ENCODE data around the gene ID1. TPM values are rescaled to one million over a fixed set of nuclear protein-coding genes. Genes with fewer than 3 reads are reported as not detected.
A peak's percentile ranks its signal among the peaks of the same experiment; 100 is the strongest.
"Not testable (repeated sequence)": the region's sequence is repeated elsewhere in the genome, so short reads cannot be mapped to it uniquely, and the experiment has no call there.

ID1 gene
- polyA plus RNA-seq, 3 donors: 173 to 221 (median 197) TPM

DNA sequence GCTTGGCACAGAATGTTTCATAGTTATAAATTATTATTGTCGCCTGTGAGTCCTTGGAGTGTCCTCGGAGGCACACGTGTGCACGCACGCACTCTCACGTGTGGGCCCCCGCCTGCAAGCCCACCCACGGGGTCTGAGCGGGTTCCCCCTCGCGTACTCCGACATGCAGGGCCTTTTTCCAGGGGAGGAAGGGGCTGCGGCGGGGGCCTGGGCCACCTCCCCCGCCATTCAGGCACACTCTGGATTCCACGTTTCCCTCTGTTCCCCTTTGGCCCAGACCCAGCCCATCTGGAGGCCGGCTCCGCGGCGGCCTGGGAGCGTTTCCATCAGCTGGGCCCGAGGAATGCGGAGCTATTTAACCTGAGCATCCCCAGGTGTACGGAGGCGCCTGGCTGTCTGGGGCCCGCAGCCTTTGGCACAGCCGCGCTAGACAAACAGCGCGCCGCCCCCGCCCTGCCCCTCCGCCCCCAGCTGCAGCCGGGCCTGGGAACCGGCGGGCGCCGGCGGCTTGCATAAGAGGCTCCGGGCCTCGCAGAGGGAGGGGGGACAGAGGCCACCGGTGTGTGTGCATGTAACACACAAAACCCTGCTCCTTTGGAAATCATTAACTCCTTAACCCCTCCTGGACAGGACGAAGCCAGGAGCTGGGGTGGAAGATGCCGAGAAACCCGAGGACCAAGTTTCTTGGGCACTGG, 3.3 kb downstream of the ID1 start:
- DNase-seq (ENCODE audit: extremely low read depth in 1 of 11, low read depth in 9 of 11, low spot score in 4 of 11): peak in 9 of 11 donors; percentile 81 to 92 (median 86)

DNA sequence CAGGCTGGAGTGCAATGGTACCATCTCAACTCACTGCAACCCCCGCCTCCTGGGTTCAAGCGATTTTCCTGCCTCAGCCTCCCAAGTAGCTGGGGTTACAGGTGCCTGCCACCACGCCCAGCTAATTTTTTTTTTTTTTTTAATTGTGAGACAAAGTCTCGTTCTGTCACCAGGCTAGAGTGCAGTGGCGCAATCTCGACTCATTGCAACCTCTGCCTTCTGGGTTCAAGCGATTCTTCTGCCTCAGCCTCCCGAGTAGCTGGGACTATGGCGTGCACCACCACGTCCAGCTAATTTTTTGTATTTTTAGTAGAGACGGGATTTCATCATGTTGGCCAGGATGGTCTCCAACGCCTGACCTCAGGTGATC, 7.2 kb downstream of the ID1 start:
- not testable (repeated sequence) for DNase-seq (ENCODE audit: extremely low read depth in 1 of 11, low read depth in 9 of 11, low spot score in 4 of 11)

DNA sequence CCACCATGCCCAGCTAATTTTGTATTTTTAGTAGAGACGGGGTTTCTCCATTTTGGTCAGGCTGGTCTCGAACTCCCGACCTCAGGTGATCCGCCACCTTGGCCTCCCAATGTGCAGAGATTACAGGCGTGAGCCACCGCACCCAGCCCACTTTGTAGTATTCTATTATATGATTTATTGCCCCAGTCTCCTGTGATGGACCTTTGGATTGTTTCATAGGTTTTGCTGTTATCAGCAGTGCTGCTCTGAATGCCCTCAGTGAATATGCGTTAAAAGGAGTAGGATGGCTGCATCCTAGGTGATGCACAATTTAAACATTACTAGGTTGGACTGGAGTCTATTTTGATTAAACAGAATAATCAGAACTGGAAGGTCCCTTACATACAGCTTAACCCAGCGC, 10.3 kb downstream of the ID1 start:
- DNase-seq (ENCODE audit: extremely low read depth in 1 of 11, low read depth in 9 of 11, low spot score in 4 of 11): no peak

GRCh38 chr20:31617432-31618104, 12.5 kb downstream of the ID1 start:
- no peak for DNase-seq (ENCODE audit: extremely low read depth in 1 of 11, low read depth in 9 of 11, low spot score in 4 of 11)

DNA sequence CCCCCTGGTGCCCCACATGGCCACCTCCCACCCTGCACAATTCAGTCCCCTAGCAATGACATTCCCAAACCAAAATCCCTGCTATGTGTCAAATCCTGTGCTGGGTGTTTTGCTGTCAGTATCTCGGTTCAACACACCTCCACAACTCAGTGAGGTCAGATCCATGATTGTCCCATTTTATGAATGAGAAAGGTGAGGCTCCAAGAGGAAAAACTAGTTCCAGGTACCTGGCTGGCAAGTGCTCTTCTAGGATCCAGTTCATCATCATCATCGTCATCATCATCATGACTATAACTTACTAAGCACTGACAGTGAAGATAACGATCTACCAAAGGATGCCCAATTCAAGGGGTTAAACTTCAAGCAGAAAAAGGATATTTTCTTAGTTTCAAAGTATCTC, 15.2 kb downstream of the ID1 start:
- DNase-seq (ENCODE audit: extremely low read depth in 1 of 11, low read depth in 9 of 11, low spot score in 4 of 11): no peak

DNA sequence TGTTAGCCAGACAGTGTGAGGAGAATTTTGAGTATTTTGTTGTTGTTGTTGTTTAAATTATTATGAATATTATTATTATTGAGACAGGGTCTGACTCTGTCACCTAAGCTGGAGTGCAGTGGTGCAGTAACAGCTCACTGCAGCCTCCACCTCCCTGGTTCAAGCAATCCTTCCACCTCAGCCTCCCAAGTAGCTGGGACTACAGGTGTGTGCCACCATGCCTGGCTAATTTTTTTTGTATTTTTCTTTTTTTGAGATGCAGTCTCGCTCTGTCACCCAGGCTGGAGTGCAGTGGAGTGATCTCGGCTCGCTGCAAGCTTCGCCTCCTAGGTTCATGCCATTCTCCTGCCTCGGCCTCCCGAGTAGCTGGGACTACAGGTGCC, 18.0 kb downstream of the ID1 start:
- not testable (repeated sequence) for DNase-seq (ENCODE audit: extremely low read depth in 1 of 11, low read depth in 9 of 11, low spot score in 4 of 11)

GRCh38 chr20:31626534-31626933, 21.4 kb downstream of the ID1 start:
- not testable (repeated sequence) for DNase-seq (ENCODE audit: extremely low read depth in 1 of 11, low read depth in 9 of 11, low spot score in 4 of 11)

GRCh38 chr20:31628057-31628456, 23.0 kb downstream of the ID1 start:
- DNase-seq (ENCODE audit: extremely low read depth in 1 of 11, low read depth in 9 of 11, low spot score in 4 of 11): not testable (repeated sequence)

GRCh38 chr20:31630187-31630790, 25.2 kb downstream of the ID1 start:
- DNase-seq (ENCODE audit: extremely low read depth in 1 of 11, low read depth in 9 of 11, low spot score in 4 of 11): no peak

GRCh38 chr20:31632548-31633338, 27.7 kb downstream of the ID1 start:
- no peak for DNase-seq (ENCODE audit: extremely low read depth in 1 of 11, low read depth in 9 of 11, low spot score in 4 of 11)

DNA sequence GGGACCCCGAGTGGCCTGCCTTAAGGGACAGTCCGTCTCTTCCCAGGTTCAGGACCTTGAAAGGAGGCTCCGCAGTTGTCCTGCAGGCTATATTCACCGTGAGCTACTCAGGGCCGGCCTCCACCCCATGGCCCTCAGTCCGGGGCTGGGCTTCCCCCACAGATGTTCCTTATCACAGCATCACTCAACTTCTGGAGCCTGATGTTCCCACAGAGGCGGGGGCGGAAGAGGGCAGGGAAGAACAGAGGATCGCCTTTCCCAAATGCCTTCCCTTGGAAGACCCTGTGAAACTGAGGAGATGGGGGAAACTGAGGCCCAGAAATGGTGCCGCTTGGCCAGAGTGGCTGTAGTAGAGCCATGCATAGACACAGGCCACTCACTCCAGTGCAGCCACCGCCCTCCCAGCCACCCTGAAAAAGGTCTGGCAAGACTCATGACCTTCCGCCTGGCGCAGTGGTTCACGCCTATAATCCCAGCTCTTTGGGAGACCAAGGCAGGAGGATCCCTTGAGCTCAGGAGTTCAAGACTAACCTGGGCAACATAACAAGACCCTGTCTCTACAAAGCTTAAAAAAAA, 28.3 kb downstream of the ID1 start:
- DNase-seq (ENCODE audit: extremely low read depth in 1 of 11, low read depth in 9 of 11, low spot score in 4 of 11): peak in 3 of 11 donors; percentile 30 to 40 (median 31)

DNA sequence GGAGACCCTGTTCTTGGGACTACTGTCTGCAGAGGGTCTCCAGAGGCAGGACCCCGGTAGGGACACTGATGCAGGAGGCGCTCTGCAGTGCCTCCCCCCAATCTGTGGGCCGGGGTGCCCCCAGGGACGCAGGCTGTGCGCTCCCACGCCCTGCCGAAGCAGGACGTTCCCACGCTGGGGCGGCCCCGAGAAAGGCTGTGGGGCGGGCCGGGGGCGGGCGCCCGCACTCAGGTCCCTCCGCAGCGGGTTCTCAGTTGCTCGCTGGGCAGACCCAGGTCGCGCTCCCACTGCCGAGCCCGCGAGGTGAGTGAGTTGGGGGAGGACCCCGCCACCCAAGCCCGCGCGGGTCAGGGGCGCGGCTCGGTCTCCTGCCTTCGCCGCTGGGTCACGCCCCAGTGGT, 32.6 kb downstream of the ID1 start, which contains the start of gene COX4I2:
Gene COX4I2, plus strand, starts transcription at position 253 of the 400 bp plus-strand sequence. CDS start 1,106 bp downstream, outside the sequence.
- DNase-seq (ENCODE audit: extremely low read depth in 1 of 11, low read depth in 9 of 11, low spot score in 4 of 11): no peak

DNA sequence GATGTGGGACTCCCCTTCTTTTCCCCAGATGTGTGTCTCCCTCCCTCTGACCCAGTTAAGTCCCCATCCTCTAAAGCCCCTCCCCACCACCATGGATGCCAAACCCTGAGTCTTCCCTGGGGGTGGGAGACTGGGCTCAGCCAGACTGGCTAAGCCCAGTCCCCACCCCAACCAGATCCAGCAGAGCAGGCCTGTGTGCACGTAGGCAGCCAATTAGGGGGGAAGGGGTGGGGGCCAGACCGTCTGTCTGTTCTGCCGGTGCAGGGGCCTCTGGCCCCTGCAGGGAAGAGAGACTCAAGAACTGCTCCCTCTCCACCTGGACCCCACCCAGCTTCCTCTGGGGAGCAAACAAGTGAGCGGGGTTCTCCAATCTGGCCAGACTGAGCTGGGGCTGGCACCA, 33.2 kb downstream of the ID1 start:
- DNase-seq (ENCODE audit: extremely low read depth in 1 of 11, low read depth in 9 of 11, low spot score in 4 of 11): no peak

GRCh38 chr20:31638816-31639215, 33.7 kb downstream of the ID1 start:
- no peak for DNase-seq (ENCODE audit: extremely low read depth in 1 of 11, low read depth in 9 of 11, low spot score in 4 of 11)

DNA sequence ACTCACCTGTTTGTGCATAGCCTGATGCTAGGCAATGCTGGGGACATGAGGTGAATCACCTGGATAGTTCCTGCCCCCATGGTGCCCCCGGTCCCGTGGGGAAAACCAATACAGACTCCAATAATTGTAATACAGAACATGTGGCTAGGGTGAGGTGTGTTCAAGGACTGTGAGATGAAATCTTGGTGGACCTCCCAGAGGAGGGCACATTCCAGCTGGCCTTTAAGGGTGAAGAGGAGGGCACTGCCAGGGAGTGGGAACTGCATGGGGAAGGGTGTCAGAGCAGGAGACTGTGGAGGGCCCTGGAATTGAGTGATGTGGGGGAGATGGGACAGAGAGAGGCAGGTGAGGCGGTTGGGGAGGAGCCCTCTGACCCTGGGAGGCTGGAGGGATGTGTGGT, 35.2 kb downstream of the ID1 start:
- DNase-seq (ENCODE audit: extremely low read depth in 1 of 11, low read depth in 9 of 11, low spot score in 4 of 11): no peak

DNA sequence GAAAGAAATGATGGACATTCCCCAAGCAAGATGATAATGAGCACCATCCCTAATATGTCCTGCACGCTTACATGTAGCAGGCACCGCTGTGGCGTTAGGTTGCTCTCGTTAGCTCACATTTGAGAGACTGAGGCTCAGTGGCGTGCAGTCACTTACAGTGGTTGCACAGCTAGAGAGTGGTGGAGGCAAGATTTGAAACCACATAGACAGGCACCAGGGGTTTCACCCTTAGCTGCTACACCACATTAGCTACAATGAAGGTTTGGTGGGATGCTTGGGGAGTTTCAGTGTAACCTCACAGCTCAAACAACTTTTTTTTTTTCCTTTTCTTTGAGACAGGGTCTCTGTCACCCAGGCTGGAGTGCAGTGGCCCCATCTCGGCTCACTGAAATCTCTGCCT, 36.3 kb downstream of the ID1 start:
- no peak for DNase-seq (ENCODE audit: extremely low read depth in 1 of 11, low read depth in 9 of 11, low spot score in 4 of 11)

- DNase-seq (ENCODE audit: extremely low read depth in 1 of 11, low read depth in 9 of 11, low spot score in 4 of 11): no peak
Observed at GRCh38 chr20:31642837-31643236, 37.7 kb downstream of the ID1 start.

DNA sequence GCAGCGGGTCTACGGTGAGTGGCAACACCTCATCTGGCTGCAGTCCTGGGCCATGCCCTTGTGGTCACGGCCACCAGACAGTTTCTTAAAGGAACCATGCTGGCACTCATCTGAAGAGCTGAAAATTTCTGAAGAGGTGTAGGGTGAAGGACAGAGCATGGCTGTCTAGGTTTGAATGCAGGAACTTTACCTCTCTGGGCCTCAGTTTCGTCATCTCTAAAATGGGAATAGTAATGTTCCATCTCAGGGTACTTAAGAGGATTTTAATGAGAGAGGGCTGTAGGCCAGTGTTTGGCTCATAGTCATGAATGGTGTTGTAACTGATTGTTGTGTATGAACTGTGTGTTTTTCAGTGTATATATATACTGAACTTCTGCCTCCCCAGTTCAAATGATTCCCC, 38.4 kb downstream of the ID1 start:
- DNase-seq (ENCODE audit: extremely low read depth in 1 of 11, low read depth in 9 of 11, low spot score in 4 of 11): no peak

DNA sequence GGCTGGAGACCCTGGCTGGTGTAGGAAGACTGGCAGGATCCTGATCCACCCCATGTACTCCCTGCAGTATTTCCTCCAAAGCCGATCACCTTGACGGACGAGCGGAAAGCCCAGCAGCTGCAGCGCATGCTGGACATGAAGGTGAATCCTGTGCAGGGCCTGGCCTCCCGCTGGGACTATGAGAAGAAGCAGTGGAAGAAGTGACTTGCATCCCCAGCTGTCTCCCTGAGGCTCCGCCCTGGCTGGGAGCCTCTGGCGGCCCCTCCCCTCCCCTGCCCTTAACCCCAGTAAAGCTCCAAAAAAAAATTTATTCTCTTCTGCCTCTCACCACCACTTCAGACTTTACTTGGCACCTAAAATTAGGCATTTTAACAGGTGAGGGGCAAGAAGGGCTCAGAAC, 39.6 kb downstream of the ID1 start:
- DNase-seq (ENCODE audit: extremely low read depth in 1 of 11, low read depth in 9 of 11, low spot score in 4 of 11): no peak
